DND-41 (cell line): ENCODE results near the gene SUB1.

Experiments used
- EZH2 ChIP-seq: IDR thresholded peaks from 3 replicates; pipeline ENCODE4 v1.6.1; 2012; ENCODE audit warnings: borderline replicate concordance, low read depth, mild to moderate bottlenecking, moderate library complexity, low read length, inconsistent platforms; ENCODE audit not compliant: severe bottlenecking
- TF ChIP-seq, protein P1 (sequence below): IDR thresholded peaks from 2 replicates; pipeline ENCODE4 v1.5.1; 2012; ENCODE audit warnings: borderline replicate concordance, low read length, moderate library complexity, mild to moderate bottlenecking; ENCODE audit not compliant: poor library complexity, severe bottlenecking; ENCODE audit errors: extremely low read depth

DNA sequence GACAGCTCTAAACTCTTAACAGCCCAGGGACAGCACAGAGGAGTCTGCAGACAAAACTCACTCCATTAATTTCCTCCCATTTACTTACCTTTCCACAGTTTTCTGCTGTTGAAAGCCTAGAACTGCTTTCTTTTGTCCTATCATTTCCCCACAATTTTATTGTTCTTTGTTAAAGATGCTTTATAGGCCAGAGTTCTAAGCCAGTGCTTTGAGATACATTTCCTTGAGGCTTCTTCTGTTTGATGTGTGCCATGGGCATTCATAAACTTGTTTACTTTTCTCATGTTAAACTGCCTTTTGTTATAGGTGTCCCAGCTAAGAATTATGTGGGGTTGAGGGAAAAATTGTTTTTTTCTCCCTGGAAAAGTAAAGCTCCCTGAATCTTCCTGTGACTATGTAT is 25.9 kb upstream of the SUB1 start:
- TF ChIP-seq, protein P1, sequence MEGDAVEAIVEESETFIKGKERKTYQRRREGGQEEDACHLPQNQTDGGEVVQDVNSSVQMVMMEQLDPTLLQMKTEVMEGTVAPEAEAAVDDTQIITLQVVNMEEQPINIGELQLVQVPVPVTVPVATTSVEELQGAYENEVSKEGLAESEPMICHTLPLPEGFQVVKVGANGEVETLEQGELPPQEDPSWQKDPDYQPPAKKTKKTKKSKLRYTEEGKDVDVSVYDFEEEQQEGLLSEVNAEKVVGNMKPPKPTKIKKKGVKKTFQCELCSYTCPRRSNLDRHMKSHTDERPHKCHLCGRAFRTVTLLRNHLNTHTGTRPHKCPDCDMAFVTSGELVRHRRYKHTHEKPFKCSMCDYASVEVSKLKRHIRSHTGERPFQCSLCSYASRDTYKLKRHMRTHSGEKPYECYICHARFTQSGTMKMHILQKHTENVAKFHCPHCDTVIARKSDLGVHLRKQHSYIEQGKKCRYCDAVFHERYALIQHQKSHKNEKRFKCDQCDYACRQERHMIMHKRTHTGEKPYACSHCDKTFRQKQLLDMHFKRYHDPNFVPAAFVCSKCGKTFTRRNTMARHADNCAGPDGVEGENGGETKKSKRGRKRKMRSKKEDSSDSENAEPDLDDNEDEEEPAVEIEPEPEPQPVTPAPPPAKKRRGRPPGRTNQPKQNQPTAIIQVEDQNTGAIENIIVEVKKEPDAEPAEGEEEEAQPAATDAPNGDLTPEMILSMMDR = no peak
- no peak for TF ChIP-seq EZH2
